Colonic mucosa (tissue), 4 donors: ENCODE results near the gene AFG3L2. TPM values are rescaled to one million over a fixed set of nuclear protein-coding genes. Genes with fewer than 3 reads are reported as not detected.

ENCODE experiments used
- DNase-seq: peaks from one replicate; pipeline ENCODE4 v3.0.0-alpha.2; 2020
- H3K27ac ChIP-seq: fragments of 200-600 bp; one replicate; pipeline ENCODE4 v1.8.0; 2021
- H3K27me3 ChIP-seq: fragments of 200-600 bp; one replicate; pipeline ENCODE4 v1.8.0; 2021
- H3K36me3 ChIP-seq: fragments of 200-600 bp; one replicate; pipeline ENCODE4 v1.8.0; 2021
- H3K4me1 ChIP-seq: fragments of 200-600 bp; one replicate; pipeline ENCODE4 v1.8.0; 2021; ENCODE audit warnings: mild to moderate bottlenecking
- H3K4me3 ChIP-seq: fragments of 200-600 bp; one replicate; pipeline ENCODE4 v1.8.0; 2021
- H3K9ac ChIP-seq, 2 donors: one replicate each; pipeline ENCODE4 v1.7.0; 2013; ENCODE audit warnings: control low read depth in 2 of 2, low read depth in 2 of 2, low read length in 2 of 2
- H3K9me3 ChIP-seq: fragments of 200-600 bp; one replicate; pipeline ENCODE4 v1.8.0; 2021
- intact Hi-C: fragments of 100-400 bp; cut with DNase I; formaldehyde crosslinking; loops from one replicate; pipeline ENCODE4 v1.14.1; 2022
- total RNA-seq, 2 donors: library from RNA; stranded (reverse); fragmentation: NEBNext Ultra II Directional in 1 of 2; extraction: Animal tissue kit (Norgen Biotek cat#: 25700) in 1 of 2; gene quantifications; one replicate each; pipeline ENCODE4 v1.2.1, GENCODE V29; 2021
- TF ChIP-seq, protein P1 (sequence below): fragments of 200-600 bp; IDR thresholded peaks from one replicate; pipeline ENCODE4 v1.8.0; 2022; ENCODE audit warnings: antibody characterized with exemption, mild to moderate bottlenecking
- donor health status: healthy.
- donor health status: DM: no; HTN: no; CAD: no.
- donor health status: DM: no; HTN: no; CAD: no.

AFG3L2 gene
- total RNA-seq, 2 donors from 2014 or later: 94.3 to 112 TPM

GRCh38 chr18:12325726-12326245 lies 51.2 kb downstream of the AFG3L2 start:
- no peak for DNase-seq
- Histone ChIP-seq H3K27ac (no peak overlapping the region), H3K27me3 (no peaks in the 10 kb centered on the region), H3K9ac (no peak overlapping the region), H3K9me3 (no peaks in the 10 kb centered on the region), H3K4me1 (no peaks in the 10 kb centered on the region), H3K36me3 (peaks cover 19% of the 10 kb centered on the region), H3K4me3 (no peak overlapping the region)
- TF ChIP-seq, protein P1, sequence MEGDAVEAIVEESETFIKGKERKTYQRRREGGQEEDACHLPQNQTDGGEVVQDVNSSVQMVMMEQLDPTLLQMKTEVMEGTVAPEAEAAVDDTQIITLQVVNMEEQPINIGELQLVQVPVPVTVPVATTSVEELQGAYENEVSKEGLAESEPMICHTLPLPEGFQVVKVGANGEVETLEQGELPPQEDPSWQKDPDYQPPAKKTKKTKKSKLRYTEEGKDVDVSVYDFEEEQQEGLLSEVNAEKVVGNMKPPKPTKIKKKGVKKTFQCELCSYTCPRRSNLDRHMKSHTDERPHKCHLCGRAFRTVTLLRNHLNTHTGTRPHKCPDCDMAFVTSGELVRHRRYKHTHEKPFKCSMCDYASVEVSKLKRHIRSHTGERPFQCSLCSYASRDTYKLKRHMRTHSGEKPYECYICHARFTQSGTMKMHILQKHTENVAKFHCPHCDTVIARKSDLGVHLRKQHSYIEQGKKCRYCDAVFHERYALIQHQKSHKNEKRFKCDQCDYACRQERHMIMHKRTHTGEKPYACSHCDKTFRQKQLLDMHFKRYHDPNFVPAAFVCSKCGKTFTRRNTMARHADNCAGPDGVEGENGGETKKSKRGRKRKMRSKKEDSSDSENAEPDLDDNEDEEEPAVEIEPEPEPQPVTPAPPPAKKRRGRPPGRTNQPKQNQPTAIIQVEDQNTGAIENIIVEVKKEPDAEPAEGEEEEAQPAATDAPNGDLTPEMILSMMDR: no peak
- intact Hi-C loops: loop anchor here (10.0 kb wide), 1 partner anchor 49 kb away; the partner anchor contains the start of gene AFG3L2

DNA sequence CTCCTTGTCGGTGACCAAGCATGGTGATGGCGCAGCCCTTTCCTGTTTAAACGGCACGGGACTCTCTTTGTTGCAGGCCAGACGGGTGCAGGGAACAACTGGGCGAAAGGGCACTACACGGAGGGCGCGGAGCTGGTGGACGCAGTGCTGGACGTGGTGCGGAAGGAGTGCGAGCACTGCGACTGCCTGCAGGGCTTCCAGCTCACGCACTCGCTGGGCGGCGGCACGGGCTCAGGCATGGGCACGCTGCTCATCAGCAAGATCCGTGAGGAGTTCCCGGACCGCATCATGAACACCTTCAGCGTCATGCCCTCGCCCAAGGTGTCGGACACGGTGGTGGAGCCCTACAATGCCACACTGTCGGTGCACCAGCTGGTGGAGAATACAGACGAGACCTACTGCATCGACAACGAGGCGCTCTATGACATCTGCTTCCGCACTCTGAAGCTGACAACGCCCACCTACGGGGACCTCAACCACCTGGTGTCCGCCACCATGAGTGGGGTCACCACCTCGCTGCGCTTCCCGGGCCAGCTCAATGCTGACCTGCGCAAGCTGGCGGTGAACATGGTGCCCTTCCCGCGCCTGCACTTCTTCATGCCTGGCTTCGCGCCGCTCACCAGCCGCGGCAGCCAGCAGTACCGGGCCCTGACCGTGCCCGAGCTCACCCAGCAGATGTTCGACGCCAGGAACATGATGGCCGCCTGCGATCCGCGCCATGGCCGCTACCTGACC lies 51.9 kb downstream of the AFG3L2 start:
- H3K9ac ChIP-seq: no peak overlapping the region
- H3K36me3 ChIP-seq: peaks cover 22% of the 10 kb centered on the region
- H3K4me1 ChIP-seq: no peaks in the 10 kb centered on the region
- H3K4me3 ChIP-seq: no peak overlapping the region
- H3K27ac ChIP-seq: no peak overlapping the region
- DNase-seq: no peak
- H3K27me3 ChIP-seq: no peaks in the 10 kb centered on the region
- TF ChIP-seq, protein P1: no peak
- intact Hi-C loops: loop anchor here (10.0 kb wide), 1 partner anchor 50 kb away; the partner anchor contains the start of gene AFG3L2
- no peaks in the 10 kb centered on the region for H3K9me3 ChIP-seq

- H3K9me3 ChIP-seq: no peaks in the 10 kb centered on the region
- intact Hi-C loops: loop anchor here (10.0 kb wide), 1 partner anchor 53 kb away; the partner anchor contains the start of gene AFG3L2
- H3K27ac ChIP-seq: no peak overlapping the region
- TF ChIP-seq, protein P1: no peak
- no peaks in the 10 kb centered on the region for H3K4me1 ChIP-seq
- H3K9ac ChIP-seq: no peak overlapping the region
- no peak overlapping the region for H3K4me3 ChIP-seq
- peaks cover 13% of the 10 kb centered on the region for H3K36me3 ChIP-seq
- DNase-seq: no peak
- H3K27me3 ChIP-seq: no peaks in the 10 kb centered on the region
These were observed 55.7 kb downstream of the AFG3L2 start for GRCh38 chr18:12321333-12321732.

GRCh38 chr18:12318857-12319256 lies 58.2 kb downstream of the AFG3L2 start:
- H3K9me3 ChIP-seq: no peaks in the 10 kb centered on the region
- no peak overlapping the region for H3K4me3 ChIP-seq
- H3K27ac ChIP-seq: no peak overlapping the region
- no peak overlapping the region for H3K9ac ChIP-seq
- no peaks in the 10 kb centered on the region for H3K4me1 ChIP-seq
- TF ChIP-seq, protein P1: no peak
- H3K27me3 ChIP-seq: no peaks in the 10 kb centered on the region
- intact Hi-C loops: no loop called here
- peaks cover 4% of the 10 kb centered on the region for H3K36me3 ChIP-seq
- DNase-seq: no peak

DNA sequence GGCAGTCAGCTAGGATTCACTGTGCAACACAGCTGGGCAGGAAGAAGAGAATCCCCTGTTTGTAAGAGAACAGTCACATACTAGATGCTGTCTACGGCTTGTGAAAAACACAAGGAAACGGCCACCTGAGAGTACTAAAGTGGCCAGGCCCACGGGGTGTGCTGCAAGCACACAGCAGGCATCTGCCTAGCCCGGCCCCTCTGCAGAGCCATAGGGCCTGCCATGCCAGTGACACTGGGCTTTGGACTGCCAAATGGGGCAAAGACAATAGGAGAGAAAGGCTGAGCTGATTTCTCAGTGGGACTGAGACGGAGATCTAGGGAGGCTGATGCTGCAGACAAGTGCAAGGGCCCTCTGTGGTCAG lies 58.7 kb downstream of the AFG3L2 start:
- intact Hi-C loops: no loop called here
- no peak overlapping the region for H3K27ac ChIP-seq
- H3K4me3 ChIP-seq: no peak overlapping the region
- peaks cover 4% of the 10 kb centered on the region for H3K36me3 ChIP-seq
- no peak overlapping the region for H3K9ac ChIP-seq
- no peaks in the 10 kb centered on the region for H3K9me3 ChIP-seq
- H3K27me3 ChIP-seq: no peaks in the 10 kb centered on the region
- H3K4me1 ChIP-seq: no peaks in the 10 kb centered on the region
- TF ChIP-seq, protein P1: no peak
- DNase-seq: no peak
